IMR-90 (cell line): ENCODE results near the gene ZBTB40.

ENCODE experiments used
- CEBPB ChIP-seq: IDR thresholded peaks from 2 replicates; pipeline ENCODE4 v1.6.1; 2012; ENCODE audit warnings: low read depth, low read length, improper control_type of control experiment
- MXI1 ChIP-seq: IDR thresholded peaks from 2 replicates; pipeline ENCODE4 v1.6.1; 2012; ENCODE audit warnings: low read depth, mild to moderate bottlenecking, low read length, moderate library complexity, borderline replicate concordance
- NFE2L2 ChIP-seq: fragments of 150-350 bp; IDR thresholded peaks from 2 replicates; pipeline ENCODE4 v1.6.1; 2016; ENCODE audit warnings: low read depth, mild to moderate bottlenecking, low read length
- RAD21 ChIP-seq: IDR thresholded peaks from 2 replicates; pipeline ENCODE4 v1.6.1; 2012; ENCODE audit warnings: low read length, improper control_type of control experiment
- RCOR1 ChIP-seq: IDR thresholded peaks from 2 replicates; pipeline ENCODE4 v1.6.1; 2012; ENCODE audit warnings: mild to moderate bottlenecking, low read length, improper control_type of control experiment; ENCODE audit not compliant: insufficient replicate concordance
- TF ChIP-seq, protein P1 (sequence below): conservative IDR thresholded peaks from 2 replicates; pipeline ENCODE4 v1.5.1; 2012; ENCODE audit warnings: mild to moderate bottlenecking, low read depth, low read length, improper control_type of control experiment

- TF ChIP-seq, protein P1, sequence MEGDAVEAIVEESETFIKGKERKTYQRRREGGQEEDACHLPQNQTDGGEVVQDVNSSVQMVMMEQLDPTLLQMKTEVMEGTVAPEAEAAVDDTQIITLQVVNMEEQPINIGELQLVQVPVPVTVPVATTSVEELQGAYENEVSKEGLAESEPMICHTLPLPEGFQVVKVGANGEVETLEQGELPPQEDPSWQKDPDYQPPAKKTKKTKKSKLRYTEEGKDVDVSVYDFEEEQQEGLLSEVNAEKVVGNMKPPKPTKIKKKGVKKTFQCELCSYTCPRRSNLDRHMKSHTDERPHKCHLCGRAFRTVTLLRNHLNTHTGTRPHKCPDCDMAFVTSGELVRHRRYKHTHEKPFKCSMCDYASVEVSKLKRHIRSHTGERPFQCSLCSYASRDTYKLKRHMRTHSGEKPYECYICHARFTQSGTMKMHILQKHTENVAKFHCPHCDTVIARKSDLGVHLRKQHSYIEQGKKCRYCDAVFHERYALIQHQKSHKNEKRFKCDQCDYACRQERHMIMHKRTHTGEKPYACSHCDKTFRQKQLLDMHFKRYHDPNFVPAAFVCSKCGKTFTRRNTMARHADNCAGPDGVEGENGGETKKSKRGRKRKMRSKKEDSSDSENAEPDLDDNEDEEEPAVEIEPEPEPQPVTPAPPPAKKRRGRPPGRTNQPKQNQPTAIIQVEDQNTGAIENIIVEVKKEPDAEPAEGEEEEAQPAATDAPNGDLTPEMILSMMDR = no peak
- TF ChIP-seq CEBPB (no peak), MXI1 (no peak), NFE2L2 (no peak), RAD21 (no peak), RCOR1 (no peak)
These were observed 125.0 kb downstream of the ZBTB40 start for GRCh38 chr1:22576617-22577016.
